IPS-18a (cell line): ENCODE measurements around the gene UBE2L5.
"Not testable (repeated sequence)": the region's sequence is repeated elsewhere in the genome, so short reads cannot be mapped to it uniquely, and the experiment has no call there.

Source experiments
- H3K27ac ChIP-seq: one replicate; pipeline ENCODE4 v1.5.1; 2013; ENCODE audit warnings: low read length
- H3K27me3 ChIP-seq: one replicate; pipeline ENCODE4 v1.6.1; 2013; ENCODE audit warnings: mild to moderate bottlenecking, low read length; ENCODE audit not compliant: control insufficient read depth, insufficient read depth
- H3K36me3 ChIP-seq: one replicate; pipeline ENCODE4 v1.6.1; 2013; ENCODE audit warnings: low read depth, low read length; ENCODE audit not compliant: control insufficient read depth
- H3K4me1 ChIP-seq: one replicate; pipeline ENCODE4 v1.6.1; 2013; ENCODE audit warnings: low read depth, low read length; ENCODE audit not compliant: control insufficient read depth
- H3K4me3 ChIP-seq: one replicate; pipeline ENCODE4 v1.5.1; 2013; ENCODE audit warnings: low read length
- H3K9ac ChIP-seq: one replicate; pipeline ENCODE4 v1.6.1; 2013; ENCODE audit warnings: mild to moderate bottlenecking, low read length, moderate library complexity
- H3K9me3 ChIP-seq: one replicate; pipeline ENCODE4 v1.6.1; 2013; ENCODE audit warnings: low read depth, low read length; ENCODE audit not compliant: control insufficient read depth

Gene UBE2L5

GRCh38 chr13:30448441-30448840 lies 26.1 kb downstream of the UBE2L5 start:
- H3K36me3 ChIP-seq = no peaks in the 10 kb centered on the region

DNA sequence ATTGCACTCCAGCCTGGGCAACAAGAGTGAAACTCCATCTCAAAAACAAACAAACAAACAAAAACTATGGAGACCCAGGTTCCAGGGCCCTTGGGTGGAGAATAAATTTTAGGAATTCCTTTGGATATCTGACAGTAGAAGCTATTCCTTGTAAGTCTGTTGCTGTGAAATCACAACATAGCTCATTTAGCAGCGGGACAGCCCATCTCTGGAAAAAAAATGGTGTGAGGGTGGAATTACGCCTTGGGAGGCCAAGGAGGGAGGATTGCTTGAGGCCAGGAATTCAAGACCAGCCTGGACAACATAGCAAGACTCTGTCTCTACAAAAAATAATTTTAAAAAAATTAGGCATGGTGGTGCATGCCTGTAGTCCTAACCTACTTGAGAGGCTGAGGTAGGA lies 27.8 kb downstream of the UBE2L5 start:
- Histone ChIP-seq H3K27ac (no peak overlapping the region), H3K9ac (no peak overlapping the region), H3K36me3 (no peaks in the 10 kb centered on the region), H3K4me3 (no peak overlapping the region), H3K27me3 (no peaks in the 10 kb centered on the region), H3K9me3 (no peaks in the 10 kb centered on the region), H3K4me1 (peaks cover 12% of the 10 kb centered on the region)

More at GRCh38 chr13:30448441-30448840, 26.1 kb downstream of the UBE2L5 start:
- Histone ChIP-seq H3K27ac (no peak overlapping the region), H3K4me3 (no peak overlapping the region), H3K27me3 (no peaks in the 10 kb centered on the region), H3K9me3 (no peaks in the 10 kb centered on the region), H3K4me1 (peaks cover 13% of the 10 kb centered on the region), H3K9ac (no peak overlapping the region)

DNA sequence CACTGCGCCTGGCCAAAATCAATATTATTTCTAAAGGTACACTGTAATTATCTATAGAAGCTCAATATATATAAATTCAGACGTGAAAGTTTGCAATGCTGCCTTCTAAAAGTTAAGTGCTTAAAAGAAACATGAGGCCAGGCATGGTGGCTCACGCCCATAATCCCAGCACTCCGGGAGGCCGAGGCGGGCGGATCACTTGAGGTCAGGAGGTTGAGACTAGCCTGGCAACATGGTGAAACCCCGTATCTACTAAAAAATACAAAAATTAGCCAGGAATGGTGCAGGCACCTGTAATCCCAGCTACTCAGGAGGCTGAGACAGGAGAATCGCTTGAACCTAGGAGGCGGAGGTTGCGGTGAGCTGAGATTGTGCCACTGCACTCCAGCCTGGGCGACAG lies 29.2 kb downstream of the UBE2L5 start:
- H3K36me3 ChIP-seq, H3K27me3 ChIP-seq, H3K9ac ChIP-seq, H3K4me3 ChIP-seq, H3K4me1 ChIP-seq, H3K9me3 ChIP-seq, H3K27ac ChIP-seq: not testable (repeated sequence)

GRCh38 chr13:30453727-30454126 lies 31.4 kb downstream of the UBE2L5 start:
- H3K4me3 ChIP-seq = no peak overlapping the region
- no peaks in the 10 kb centered on the region for H3K27me3 ChIP-seq
- no peaks in the 10 kb centered on the region for H3K9me3 ChIP-seq
- H3K4me1 ChIP-seq = no peaks in the 10 kb centered on the region
- peaks cover 3% of the 10 kb centered on the region for H3K36me3 ChIP-seq
- H3K27ac ChIP-seq = no peak overlapping the region
- H3K9ac ChIP-seq = no peak overlapping the region

- no peak overlapping the region for H3K4me3 ChIP-seq
- no peaks in the 10 kb centered on the region for H3K4me1 ChIP-seq
- no peaks in the 10 kb centered on the region for H3K27me3 ChIP-seq
- H3K27ac ChIP-seq = no peak overlapping the region
- H3K9me3 ChIP-seq = no peaks in the 10 kb centered on the region
- no peak overlapping the region for H3K9ac ChIP-seq
- peaks cover 16% of the 10 kb centered on the region for H3K36me3 ChIP-seq
Observed at GRCh38 chr13:30454991-30455390, 32.7 kb downstream of the UBE2L5 start.

DNA sequence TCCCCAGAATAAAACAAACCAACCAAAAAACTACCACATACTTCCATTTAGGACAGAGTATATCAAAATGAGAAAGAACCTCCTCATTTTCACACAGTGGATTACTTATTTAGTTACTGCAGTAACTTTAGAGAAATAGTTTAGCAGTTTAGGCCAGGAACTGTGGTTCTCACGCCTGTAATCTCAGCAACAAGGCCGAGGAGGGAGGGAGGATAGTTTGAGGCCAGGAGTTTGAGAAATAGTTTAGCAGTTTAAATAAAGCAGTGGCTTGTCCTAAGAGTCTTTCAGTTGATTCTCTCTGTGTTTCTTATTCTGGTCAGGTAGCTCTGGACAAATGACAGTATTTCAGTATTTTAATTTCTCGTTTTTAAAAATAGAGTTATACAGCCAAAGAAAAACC lies 34.0 kb downstream of the UBE2L5 start:
- peaks cover 17% of the 10 kb centered on the region for H3K36me3 ChIP-seq
- H3K27me3 ChIP-seq = no peaks in the 10 kb centered on the region
- H3K27ac ChIP-seq = no peak overlapping the region
- H3K4me3 ChIP-seq = no peak overlapping the region
- no peak overlapping the region for H3K9ac ChIP-seq
- H3K4me1 ChIP-seq = no peaks in the 10 kb centered on the region
- no peaks in the 10 kb centered on the region for H3K9me3 ChIP-seq

DNA sequence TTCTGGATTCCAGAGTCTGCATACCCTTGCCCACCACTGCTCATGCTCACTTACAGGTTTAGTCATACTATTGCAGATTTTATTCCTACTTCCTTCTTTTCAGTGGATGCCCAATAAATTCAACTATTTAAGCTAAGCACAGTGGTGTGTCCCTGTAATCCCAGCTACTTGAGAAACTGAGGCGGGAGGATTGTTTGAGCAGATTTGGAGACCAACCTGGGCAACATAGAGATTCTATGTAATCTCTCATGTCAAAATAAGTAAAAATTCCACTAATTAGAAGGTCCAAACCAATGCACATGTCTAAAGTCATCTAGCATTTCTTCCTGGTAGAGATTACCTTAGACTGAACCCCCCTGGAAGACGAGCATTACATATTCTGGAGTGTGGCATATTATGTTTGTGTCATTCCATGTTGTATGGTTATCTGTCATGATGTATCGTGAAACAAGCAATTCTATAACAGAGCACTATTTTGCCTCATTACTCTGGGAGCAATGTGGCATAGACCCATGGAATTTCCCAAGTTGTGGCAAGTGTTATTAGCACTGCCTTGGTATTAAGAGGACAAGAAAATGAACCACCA lies 35.1 kb downstream of the UBE2L5 start:
- Histone ChIP-seq H3K4me3 (no peak overlapping the region), H3K27ac (no peak overlapping the region), H3K9ac (no peak overlapping the region), H3K27me3 (no peaks in the 10 kb centered on the region), H3K9me3 (no peaks in the 10 kb centered on the region), H3K36me3 (peaks cover 28% of the 10 kb centered on the region), H3K4me1 (no peaks in the 10 kb centered on the region)

DNA sequence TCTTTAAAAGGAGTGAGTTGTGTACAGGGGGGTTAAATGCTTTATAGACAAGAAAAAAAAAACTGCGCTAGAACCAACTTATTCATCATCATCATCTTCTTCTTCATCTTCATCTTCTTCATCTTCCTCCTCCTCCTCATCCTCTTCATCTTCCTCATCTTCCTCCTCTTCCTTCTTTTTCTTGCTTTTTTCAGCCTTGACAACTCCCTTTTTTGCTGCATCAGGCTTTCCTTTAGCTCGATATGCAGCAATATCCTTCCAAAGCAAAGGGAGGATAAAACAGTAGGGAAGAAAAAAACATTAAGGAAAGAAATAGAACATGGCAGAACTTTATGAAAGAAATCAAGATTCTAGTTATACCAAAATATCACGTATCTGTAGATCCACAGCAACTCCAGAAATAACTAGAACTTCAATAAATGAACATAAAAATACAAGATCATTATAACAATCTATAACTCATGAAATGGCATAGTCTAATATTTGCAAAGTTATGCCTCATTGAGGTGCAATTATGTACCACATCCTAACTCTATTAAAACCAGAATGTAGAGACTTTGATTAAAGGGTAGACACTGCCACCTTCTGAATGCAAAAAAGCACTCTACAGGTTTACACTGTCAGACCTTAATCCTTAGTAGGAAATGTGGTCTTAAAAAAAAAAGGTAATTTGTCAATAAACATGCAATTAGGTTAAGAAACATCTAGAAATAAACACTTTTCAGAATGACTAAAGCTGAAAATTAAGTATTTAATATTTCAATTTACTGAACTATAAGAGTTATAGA lies 39.2 kb downstream of the UBE2L5 start:
- not testable (repeated sequence) for H3K9ac ChIP-seq
- H3K36me3 ChIP-seq = peaks cover 45% of the 10 kb centered on the region

DNA sequence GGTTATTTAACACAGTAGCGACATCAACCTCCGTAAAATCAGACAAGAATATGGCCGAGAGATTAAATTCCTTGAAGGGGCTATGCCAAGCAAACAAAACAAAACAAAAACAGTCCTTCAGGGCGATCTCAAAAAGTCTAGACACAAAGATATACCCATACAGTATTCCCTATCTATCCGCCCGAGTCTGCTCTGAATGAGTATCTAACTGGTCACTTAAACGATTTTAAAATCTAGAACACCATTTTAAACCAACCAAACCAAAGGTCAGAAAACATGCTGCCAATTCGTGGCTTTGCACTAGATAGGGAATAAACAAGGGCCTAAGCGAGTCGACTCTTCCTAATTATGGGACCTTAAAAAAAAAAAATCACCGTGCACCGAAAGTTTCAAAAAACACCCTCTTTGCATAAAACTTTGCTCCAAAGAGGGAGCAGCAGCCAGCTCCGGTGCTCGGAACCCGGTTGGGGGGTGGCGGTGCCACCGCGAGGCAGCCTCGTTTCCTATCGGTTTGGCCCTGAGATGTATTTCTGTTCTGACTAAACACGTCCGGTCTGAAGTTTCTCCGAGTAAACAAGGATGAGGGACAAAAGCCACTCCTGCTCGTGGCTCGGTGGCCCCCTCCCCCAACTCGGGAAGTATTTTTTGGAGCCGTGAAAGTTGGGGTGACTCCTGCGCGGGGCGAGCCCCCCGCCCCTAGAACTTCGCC lies 41.6 kb downstream of the UBE2L5 start:
- Histone ChIP-seq H3K4me3 (peak overlapping the region; percentile 99), H3K27me3 (no peaks in the 10 kb centered on the region), H3K9me3 (no peaks in the 10 kb centered on the region), H3K36me3 (peaks cover 40% of the 10 kb centered on the region), H3K4me1 (peaks cover 9% of the 10 kb centered on the region), H3K9ac (peak overlapping the region; percentile 99), H3K27ac (peak overlapping the region; percentile 89)

More for the DNA sequence above, 39.2 kb downstream of the UBE2L5 start:
- not testable (repeated sequence) for H3K9me3 ChIP-seq, H3K4me3 ChIP-seq, H3K4me1 ChIP-seq, H3K27ac ChIP-seq, H3K27me3 ChIP-seq

DNA sequence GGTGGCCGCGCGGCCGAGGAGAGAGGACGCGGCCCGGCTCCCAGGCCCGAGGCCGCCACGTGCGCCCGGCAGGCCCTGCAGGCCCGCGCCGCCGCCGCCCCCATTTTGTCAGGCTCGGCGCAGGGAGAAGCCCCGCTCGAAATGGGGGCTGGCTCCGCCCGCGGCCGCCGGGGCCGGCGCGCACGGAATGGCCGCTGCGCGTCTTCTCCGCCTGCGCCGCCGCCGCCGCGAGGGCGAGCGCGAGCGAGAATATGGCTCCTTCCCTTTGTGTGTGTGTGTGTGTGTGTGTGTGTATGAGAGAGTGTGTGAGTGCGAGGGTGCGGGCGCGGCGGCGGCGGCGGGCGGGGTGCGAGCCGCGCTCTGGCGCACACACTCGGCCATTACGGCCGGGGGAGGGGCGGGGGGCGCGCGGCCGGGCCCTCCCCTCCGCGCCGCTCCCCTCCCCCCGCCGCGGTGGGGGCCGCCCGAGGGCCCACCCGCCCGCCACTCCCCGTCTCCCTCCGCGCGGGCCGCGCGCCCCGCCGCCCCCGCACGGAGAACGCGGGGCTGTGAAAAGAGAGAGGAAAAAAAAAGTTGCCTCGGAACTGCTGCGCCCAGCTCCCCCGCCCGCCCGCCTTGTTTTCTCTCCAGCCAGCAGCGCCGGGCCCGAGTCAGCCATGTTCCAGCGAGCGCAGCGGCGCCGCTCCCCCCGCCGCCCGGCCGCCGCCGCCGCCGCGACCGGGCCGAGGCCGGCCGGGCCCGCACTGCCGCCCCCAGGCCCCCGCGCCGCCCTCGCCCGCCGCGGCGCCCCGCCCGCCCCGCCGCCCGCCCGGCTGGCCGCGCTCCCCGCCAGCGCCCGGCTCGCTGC lies 42.4 kb downstream of the UBE2L5 start:
- Histone ChIP-seq H3K4me1 (peaks cover 9% of the 10 kb centered on the region), H3K9ac (peak overlapping the region; percentile 99), H3K27ac (peak overlapping the region; percentile 89), H3K27me3 (no peaks in the 10 kb centered on the region), H3K4me3 (peak overlapping the region; percentile 99), H3K36me3 (peaks cover 32% of the 10 kb centered on the region), H3K9me3 (no peaks in the 10 kb centered on the region)

DNA sequence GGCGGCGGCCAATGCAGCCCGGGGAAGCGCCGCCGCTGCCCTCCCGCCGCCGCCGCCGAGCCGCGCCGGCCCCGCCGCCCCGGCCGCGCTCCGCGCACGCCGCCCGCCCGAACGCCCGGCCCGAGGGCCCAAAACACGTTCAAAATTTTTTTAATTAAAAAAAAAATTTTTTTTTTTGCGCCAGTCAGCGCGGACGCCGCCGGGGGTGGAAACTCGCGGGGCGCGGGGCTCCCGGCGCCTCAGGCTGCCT lies 43.0 kb downstream of the UBE2L5 start:
- Histone ChIP-seq H3K4me3 (peak overlapping the region; percentile 81), H3K9ac (peak overlapping the region; percentile 97), H3K27me3 (no peaks in the 10 kb centered on the region), H3K27ac (peak overlapping the region; percentile 89), H3K36me3 (peaks cover 29% of the 10 kb centered on the region), H3K9me3 (no peaks in the 10 kb centered on the region), H3K4me1 (peaks cover 9% of the 10 kb centered on the region)
